NCI-H1930 (cell line): Measurements from ENCODE around the gene STRBP.
"Not testable (repeated sequence)": the region's sequence is repeated elsewhere in the genome, so short reads cannot be mapped to it uniquely, and the experiment has no call there.

Experiments
- DNase-seq, 2 experiments: peaks; one replicate each; lab custom pipeline; 2025; lab: John Stamatoyannopoulos, UW

Gene STRBP

DNA sequence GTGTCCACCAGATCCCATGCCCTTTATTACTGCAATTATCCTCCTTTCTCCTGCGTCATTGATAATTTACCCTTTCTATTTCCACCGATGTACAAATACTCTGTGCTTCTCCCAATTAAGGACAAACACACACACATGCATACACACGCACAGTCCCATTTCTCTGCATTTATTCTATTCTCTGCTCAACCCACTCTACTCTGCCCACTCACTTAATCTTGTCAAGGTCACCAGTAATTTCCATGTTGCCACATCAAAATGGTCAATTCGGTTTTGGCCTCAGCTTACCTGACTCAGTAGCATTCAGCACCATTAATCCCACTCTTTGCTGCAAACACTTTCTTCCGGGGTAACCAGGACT is 14.6 kb upstream of the STRBP start:
- peak in 1 of 2 experiments; percentile 6 for DNase-seq

GRCh38 chr9:123282362-123283047 is 14.1 kb upstream of the STRBP start:
- DNase-seq, result no peak

DNA sequence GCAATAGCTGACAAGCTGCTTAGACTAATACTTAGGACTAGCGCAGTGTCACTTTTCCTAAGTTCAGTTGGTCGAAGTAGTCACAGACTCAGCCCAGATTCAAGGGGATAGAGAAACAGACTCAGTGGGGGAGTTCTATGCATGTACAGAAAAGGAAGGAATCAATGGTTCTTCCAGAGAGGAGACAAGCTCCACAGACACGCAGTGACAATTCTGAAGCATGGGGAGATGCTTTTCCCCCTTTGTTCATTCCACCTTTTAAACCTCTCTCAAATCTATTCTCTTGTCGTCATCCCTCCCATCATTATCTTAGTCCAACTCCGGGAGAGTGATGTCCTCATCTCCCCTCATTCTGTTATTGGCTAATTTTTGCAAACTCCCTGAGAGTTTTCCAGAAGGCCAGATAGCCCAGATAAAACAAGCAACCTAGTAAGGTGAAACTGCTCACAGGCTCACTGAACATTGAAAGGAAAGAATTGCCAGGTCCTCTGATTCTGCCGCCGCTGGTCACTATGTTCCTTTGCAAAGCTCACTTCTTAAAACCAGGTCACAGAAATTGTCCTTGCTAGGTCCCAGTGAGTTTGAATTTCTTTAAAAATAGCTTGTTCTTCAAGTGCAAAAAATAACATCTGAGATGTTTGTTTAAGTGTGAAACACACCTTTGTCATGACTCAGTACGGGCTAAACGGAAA is 13.4 kb upstream of the STRBP start:
- DNase-seq, result no peak

DNA sequence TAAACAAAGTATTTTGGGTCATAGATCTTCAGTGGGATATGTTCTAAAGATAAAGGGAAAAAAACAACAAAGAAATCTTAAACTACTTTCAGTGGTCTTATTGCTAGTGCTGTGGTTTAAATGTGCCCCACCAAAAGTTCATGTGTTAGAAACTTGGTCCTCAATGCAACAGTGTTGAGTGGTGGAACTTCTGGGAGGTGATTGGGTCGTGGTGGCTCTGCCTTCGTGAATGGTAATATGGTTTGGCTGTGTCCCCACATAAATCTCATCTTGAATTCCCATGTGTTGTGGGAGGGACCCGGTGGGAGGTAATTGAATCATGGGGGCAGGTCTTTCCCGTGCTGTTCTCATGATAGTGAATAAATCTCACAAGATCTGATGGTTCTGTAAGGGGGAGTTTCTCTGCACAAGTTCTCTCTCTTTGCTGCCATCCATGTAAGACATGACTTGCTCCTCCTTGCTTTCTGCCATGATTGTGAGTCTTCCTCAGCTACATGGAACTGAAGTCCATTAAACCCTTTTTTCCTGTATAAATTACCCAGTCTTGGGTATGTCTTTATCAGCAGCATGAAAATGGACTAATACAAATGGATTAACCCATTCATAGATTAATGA is 10.6 kb upstream of the STRBP start:
- not testable (repeated sequence) for DNase-seq

DNA sequence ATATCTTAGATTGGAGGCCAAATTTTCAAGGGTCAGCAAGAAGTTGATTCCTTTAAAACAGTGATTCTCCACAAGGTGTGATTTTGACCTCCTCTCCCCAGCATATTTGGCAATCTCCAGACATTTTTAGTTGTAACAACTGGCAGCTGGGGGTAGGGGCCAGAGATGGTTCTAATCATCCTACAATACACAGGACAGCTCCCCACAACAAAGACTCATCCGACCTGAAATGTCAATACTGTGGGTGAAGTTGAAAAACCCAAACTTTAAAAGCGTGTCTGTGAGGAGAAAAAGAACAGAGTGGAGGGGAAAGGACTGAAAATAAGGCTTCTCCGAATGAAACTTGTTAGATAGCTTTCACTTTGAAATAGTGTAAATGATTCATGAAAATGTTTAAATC is 10.0 kb upstream of the STRBP start:
- no peak for DNase-seq

DNA sequence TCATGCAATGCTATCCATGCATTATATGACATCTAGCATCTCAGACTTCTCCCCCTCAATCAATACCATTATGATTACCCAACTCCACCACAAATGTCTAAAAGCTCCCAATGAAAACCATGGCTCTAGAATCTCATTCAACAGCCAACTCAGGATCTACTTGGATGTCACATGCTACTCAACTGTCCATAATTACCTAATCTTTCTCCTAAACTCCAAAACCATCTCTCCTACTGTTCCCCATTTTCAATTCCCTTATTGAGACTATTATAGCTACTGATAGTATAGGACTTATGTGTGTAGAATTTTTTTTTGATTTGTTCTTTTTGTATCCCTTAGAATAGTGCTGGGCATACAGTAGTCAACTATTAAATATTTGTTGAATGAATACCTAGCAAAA is 8.2 kb upstream of the STRBP start:
- no peak for DNase-seq

DNA sequence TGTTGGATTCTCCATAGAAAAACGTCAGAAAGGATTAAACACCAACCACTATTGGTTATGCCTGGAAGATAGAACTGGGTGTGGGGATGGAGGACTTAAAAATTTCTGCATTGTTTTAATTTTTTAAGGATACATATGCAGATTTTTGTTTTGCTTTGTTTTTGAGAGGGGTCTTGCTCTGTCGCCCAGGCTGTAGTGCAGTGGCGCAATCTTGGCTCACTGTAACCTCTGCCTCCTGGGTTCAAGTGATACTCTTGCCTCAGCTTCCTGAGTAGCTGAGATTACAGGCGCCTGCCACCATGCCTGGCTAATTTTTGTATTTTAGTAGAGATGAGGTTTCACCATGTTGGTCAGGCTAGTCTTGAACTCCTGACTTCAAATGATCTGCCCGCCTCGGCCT is 2.7 kb upstream of the STRBP start:
- not testable (repeated sequence) for DNase-seq

- DNase-seq, result no peak
Observed at GRCh38 chr9:123269281-123269680, 895 bp upstream of the STRBP start.

DNA sequence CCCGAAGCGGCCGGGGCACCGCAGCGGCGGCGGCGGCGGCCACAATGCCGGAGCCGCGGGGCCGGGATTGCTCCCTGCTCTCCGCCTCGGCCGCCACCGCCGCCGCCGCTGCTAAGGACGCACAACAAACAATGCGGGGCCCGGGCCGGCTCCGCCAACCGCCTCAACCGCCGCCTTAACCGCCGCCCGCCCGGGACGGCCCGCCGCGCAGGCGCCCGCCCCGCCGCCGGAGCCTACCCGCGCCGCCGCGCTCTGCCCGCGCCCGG is 254 bp downstream of the STRBP start:
- no peak for DNase-seq

DNA sequence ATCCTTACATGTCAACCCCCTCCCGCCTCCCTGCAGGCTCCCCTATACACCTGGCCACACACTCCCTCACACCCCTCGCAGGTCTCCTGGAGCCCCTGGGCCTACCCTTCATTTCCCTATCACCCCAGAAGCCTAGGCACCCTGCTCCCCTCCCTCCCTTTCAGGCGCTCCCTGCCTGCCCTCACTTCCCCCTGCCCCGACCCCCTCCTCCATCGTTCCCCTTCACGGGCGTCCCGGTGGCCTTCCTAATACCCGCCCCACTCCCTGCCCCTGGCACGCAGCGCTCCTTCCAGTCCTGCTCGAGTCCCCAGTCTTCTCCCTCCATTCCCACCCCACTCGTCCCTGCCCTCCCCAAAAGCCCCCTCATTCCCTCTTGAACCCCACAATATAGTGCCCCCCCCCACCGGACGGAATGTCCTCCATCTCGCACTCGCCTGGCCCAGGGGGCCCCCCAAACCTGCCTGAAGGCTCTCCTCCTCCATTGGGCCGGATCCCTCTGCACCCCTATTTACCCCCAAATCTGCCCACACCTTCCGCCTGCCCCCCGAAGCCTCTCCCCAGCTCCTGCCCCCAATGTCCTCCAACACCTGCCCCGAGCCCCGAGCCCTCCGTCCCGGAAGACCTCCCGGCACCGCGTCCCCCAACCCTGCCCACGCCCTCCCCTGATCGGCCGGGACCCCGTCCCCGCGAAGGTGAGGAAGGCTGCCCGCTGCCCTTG is 746 bp downstream of the STRBP start:
- DNase-seq, result no peak

DNA sequence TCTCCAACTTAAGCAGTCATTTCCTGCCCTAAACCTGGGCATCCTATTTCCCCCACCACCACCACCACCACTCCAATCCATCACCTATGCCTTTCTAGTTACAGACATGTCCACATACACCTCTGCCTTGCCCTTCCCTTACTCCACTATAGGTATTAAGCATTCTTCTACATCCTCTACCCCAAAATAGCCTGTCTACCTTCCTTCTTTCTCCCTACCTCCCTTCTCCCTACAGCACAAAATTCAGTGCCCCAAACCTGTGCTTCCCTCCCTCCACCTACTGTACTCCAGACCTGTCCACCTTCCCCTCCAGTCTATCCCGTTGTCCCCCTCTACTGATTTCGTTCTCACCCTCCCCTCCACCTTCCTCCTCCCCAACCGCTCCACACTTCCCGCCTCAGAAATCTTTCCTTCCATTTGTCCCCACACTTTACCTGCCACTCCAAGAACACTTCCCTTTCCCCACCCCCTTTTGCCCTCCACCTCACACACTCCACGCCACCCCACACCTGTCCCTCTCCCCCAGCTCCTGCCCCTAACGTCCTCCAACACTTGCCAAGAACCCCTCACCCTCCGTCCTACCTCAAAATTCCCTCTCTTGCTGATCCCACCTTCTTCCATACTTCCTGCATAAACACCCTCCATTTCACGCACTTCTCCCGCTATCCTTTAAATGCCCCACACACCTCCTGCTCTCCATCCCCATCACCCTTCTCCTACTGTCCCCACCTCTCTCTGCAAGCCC is 1.6 kb downstream of the STRBP start:
- no peak for DNase-seq

DNA sequence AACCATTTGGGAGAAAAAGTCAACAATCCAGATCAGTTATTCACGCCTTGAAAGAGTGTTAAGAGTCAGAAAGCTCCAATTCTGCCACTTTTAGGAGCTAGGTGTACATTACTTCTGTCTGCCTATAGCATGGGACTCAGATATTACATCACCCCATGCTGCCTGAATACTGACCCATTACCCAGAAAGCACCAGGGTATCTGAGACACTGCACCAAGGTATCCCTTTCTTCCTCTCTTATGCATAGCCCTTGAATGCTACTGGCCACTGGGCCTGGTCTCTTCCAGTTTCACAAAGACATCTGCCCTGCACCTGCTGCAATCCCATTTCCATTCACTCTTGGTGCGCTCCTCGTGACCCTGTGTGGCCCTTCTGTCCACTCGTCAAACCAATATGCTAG is 2.6 kb downstream of the STRBP start:
- DNase-seq, result no peak

- DNase-seq, result no peak
Observed at GRCh38 chr9:123263227-123263626, 5.2 kb downstream of the STRBP start.

- no peak for DNase-seq
Observed at GRCh38 chr9:123262338-123262737, 6.0 kb downstream of the STRBP start.

GRCh38 chr9:123261006-123261677 is 7.2 kb downstream of the STRBP start:
- no peak for DNase-seq

GRCh38 chr9:123260340-123260739 is 8.0 kb downstream of the STRBP start:
- DNase-seq, result no peak

DNA sequence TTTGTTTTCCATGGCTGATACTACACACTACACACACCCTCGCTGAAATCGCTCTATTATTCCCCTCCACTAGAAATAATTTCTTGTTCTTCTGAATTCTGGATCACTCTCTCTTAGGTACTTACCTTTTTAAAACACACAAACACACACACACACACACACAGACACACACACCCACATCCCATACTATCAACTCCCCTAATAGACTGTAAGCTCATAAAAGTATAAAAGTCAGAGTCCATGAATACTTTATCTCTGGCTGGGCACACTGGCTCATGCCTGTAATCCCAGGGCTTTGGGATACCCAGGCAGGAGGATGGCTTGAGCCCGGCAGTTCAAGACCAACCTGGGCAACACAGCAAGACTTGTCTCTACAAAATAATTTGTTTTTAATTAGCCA is 11.1 kb downstream of the STRBP start:
- DNase-seq, result no peak

- DNase-seq, result no peak
Observed at GRCh38 chr9:123255718-123256117, 12.7 kb downstream of the STRBP start.

- no peak for DNase-seq
Observed at GRCh38 chr9:123253204-123253603, 15.2 kb downstream of the STRBP start.

GRCh38 chr9:123251741-123252140 is 16.6 kb downstream of the STRBP start:
- DNase-seq, result no peak

DNA sequence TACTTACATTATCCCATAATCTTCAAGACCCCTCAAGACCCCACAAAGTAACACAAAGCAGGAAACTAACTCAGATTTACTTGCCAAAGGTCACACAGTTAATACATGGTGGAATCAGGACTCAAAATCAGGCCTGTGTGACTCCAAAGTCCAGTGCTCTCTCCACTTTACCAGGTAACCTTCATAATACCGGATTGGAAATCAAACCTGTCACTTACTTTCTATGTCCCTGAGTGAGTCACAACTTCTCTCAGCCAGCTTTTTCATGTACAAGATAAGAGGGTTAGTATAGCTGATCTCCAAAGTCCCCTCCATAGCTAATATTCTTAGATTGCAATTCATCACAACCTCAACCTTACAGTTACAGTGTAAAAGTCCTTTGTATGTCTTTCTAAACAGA is 17.1 kb downstream of the STRBP start:
- DNase-seq, result no peak

DNA sequence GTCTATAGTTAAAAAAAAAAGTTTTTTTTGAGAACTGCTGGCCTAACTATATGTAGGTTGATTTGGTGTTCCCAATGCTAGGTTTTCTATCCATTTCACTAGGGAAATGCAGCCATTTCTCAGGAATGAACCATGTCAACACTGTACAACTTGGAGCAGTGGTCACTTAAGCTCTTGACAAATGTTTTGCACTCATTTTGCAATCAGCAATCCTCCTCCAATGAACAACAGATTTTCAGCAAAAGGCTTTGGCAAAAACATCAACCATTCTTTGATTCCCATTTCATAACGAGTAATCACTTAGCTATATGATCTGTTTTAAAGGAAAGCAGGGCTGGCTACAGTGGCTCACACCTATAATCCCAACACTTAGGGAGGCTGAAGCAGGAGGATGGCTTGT is 17.9 kb downstream of the STRBP start:
- DNase-seq, result no peak
